CD4-positive, CD25-positive, alpha-beta regulatory T cell (primary cell): ENCODE data around the gene TMEM41A. TPM values are rescaled to one million over a fixed set of nuclear protein-coding genes. Genes with fewer than 3 reads are reported as not detected.
A peak's percentile ranks its signal among the peaks of the same experiment; 100 is the strongest.

Source experiments
- ATAC-seq, 2 donors: fragments of 150-1000 bp; cut with Tn5 transposase; one replicate each; pipeline ENCODE4 v1.10.0; 2021; ENCODE audit warnings: low read depth in 2 of 2, moderate number of reproducible peaks in 2 of 2, moderate library complexity in 1 of 2
- DNase-seq, 3 donors: peaks; one replicate each; pipeline versions ENCODE4 v3.0.0 to v3.0.0-alpha.2; 2012 to 2022; ENCODE audit warnings: mixed read lengths in 1 of 3
- H3K27ac ChIP-seq: one replicate; pipeline ENCODE4 v1.7.0; 2013; ENCODE audit warnings: mild to moderate bottlenecking, low read length; ENCODE audit not compliant: insufficient read depth, poor library complexity, severe bottlenecking
- H3K27me3 ChIP-seq: one replicate; pipeline ENCODE4 v1.7.0; 2013; ENCODE audit warnings: low read length; ENCODE audit not compliant: control insufficient read depth, insufficient read depth
- H3K36me3 ChIP-seq: one replicate; pipeline ENCODE4 v1.7.0; 2013; ENCODE audit warnings: mild to moderate bottlenecking, low read length, moderate library complexity; ENCODE audit not compliant: control insufficient read depth, insufficient read depth
- H3K4me1 ChIP-seq: 2 replicates; pipeline ENCODE4 v1.7.0; 2013; ENCODE audit warnings: mild to moderate bottlenecking, low read length; ENCODE audit not compliant: insufficient read depth, control insufficient read depth, poor library complexity, severe bottlenecking
- H3K4me3 ChIP-seq: one replicate; pipeline ENCODE4 v1.7.0; 2013; ENCODE audit warnings: low read depth, mild to moderate bottlenecking, low read length, moderate library complexity
- H3K9me3 ChIP-seq, 2 experiments: 1 replicate in 1 of 2; 2 replicates in 1 of 2; pipeline ENCODE4 v1.7.0; 2013; ENCODE audit warnings: low read length in 2 of 2, mild to moderate bottlenecking in 1 of 2, moderate library complexity in 1 of 2; ENCODE audit not compliant: control insufficient read depth in 2 of 2
- H3K27ac Mint-ChIP-seq, 3 donors: one replicate each; pipeline ENCODE4 v1.8.0; 2020 to 2022; ENCODE audit warnings: mild to moderate bottlenecking in 3 of 3, mixed read lengths in 3 of 3, moderate library complexity in 2 of 3
- H3K27me3 Mint-ChIP-seq: one replicate; pipeline ENCODE4 v1.8.0; 2022; ENCODE audit warnings: mild to moderate bottlenecking, mixed read lengths
- H3K36me3 Mint-ChIP-seq: one replicate; pipeline ENCODE4 v1.8.0; 2020; ENCODE audit warnings: mixed read lengths
- H3K4me1 Mint-ChIP-seq, 4 donors: one replicate each; pipeline ENCODE4 v1.8.0; 2020 to 2022; ENCODE audit warnings: mixed read lengths in 4 of 4, mild to moderate bottlenecking in 1 of 4
- H3K4me3 Mint-ChIP-seq, 4 donors: one replicate each; pipeline ENCODE4 v1.8.0; 2020 to 2022; ENCODE audit warnings: mild to moderate bottlenecking in 4 of 4, mixed read lengths in 4 of 4, moderate library complexity in 3 of 4
- H3K9me3 Mint-ChIP-seq, 7 donors: one replicate each; pipeline ENCODE4 v1.8.0; 2020 to 2022; ENCODE audit warnings: mixed read lengths in 7 of 7, mild to moderate bottlenecking in 3 of 7, moderate library complexity in 2 of 7
- polyA plus RNA-seq, 4 donors: library from polyadenylated mRNA; unstranded; fragments of 300-500 nt; fragmentation: Illumina TruSeq; gene quantifications; one replicate each; pipeline ENCODE4 v1.2.3, GENCODE V29; 2021
- total RNA-seq: library from RNA; stranded (reverse); gene quantifications from one replicate; pipeline ENCODE4 v1.2.3, GENCODE V29; 2022

The TMEM41A gene
- total and polyA plus RNA-seq, 5 donors from 2014 or later, result 18.6 to 42.8 (median 22.0) TPM

- no peaks in the 10 kb centered on the region for H3K36me3 ChIP-seq
- H3K36me3 Mint-ChIP-seq, result no peaks in the 10 kb centered on the region
- no peak overlapping the region for H3K4me3 ChIP-seq
- no peak overlapping the region for H3K27ac ChIP-seq
- H3K4me1 Mint-ChIP-seq, result no peaks in the 10 kb centered on the region
- no peak overlapping the region for H3K4me3 Mint-ChIP-seq
- DNase-seq (no peak), ATAC-seq (no peak)
- H3K9me3 Mint-ChIP-seq, result no peaks in the 10 kb centered on the region
- peaks cover 2% of the 10 kb centered on the region for H3K27me3 ChIP-seq
- peaks cover 16% of the 10 kb centered on the region for H3K27me3 Mint-ChIP-seq
- H3K27ac Mint-ChIP-seq, result no peak overlapping the region
- no peaks in the 10 kb centered on the region for H3K9me3 ChIP-seq
- H3K4me1 ChIP-seq, result no peaks in the 10 kb centered on the region
Observed at GRCh38 chr3:185508335-185508991, 9.6 kb upstream of the TMEM41A start.

- Histone ChIP-seq H3K4me3 (no peak overlapping the region), H3K36me3 (no peaks in the 10 kb centered on the region), H3K27me3 (peaks cover 2% of the 10 kb centered on the region), H3K4me1 (no peaks in the 10 kb centered on the region), H3K27ac (no peak overlapping the region), H3K9me3 (no peaks in the 10 kb centered on the region)
- Mint-ChIP-seq H3K27ac (peak overlapping the region in 1 of 3 donors; percentile 2), H3K27me3 (peaks cover 15% of the 10 kb centered on the region), H3K9me3 (no peaks in the 10 kb centered on the region), H3K36me3 (no peaks in the 10 kb centered on the region), H3K4me3 (no peak overlapping the region), H3K4me1 (no peaks in the 10 kb centered on the region)
- ATAC-seq (no peak), DNase-seq (no peak)
Observed at GRCh38 chr3:185507883-185508282, 9.0 kb upstream of the TMEM41A start.

GRCh38 chr3:185504636-185505035 is 5.8 kb upstream of the TMEM41A start:
- Histone ChIP-seq H3K4me3 (no peak overlapping the region), H3K27ac (no peak overlapping the region), H3K27me3 (peaks cover 2% of the 10 kb centered on the region), H3K36me3 (no peaks in the 10 kb centered on the region), H3K4me1 (no peaks in the 10 kb centered on the region), H3K9me3 (no peaks in the 10 kb centered on the region)
- Mint-ChIP-seq H3K4me3 (no peak overlapping the region), H3K9me3 (no peaks in the 10 kb centered on the region), H3K27me3 (peaks cover 19% of the 10 kb centered on the region), H3K36me3 (no peaks in the 10 kb centered on the region), H3K4me1 (peaks cover 0 to 1% (median 0%) of the 10 kb centered on the region in 4 donors), H3K27ac (no peak overlapping the region)
- DNase-seq (no peak), ATAC-seq (no peak)

- no peak overlapping the region for H3K27ac ChIP-seq
- Mint-ChIP-seq H3K27me3 (peaks cover 24% of the 10 kb centered on the region), H3K27ac (no peak overlapping the region), H3K36me3 (no peaks in the 10 kb centered on the region), H3K4me1 (peaks cover 0 to 7% (median 6%) of the 10 kb centered on the region in 4 donors), H3K9me3 (no peaks in the 10 kb centered on the region), H3K4me3 (no peak overlapping the region)
- no peak overlapping the region for H3K4me3 ChIP-seq
- peaks cover 6% of the 10 kb centered on the region for H3K4me1 ChIP-seq
- ATAC-seq (no peak), DNase-seq (no peak)
- peaks cover under 1% of the 10 kb centered on the region for H3K27me3 ChIP-seq
- H3K9me3 ChIP-seq, result no peaks in the 10 kb centered on the region
- no peaks in the 10 kb centered on the region for H3K36me3 ChIP-seq
Observed at GRCh38 chr3:185503521-185503920, 4.7 kb upstream of the TMEM41A start.

- Mint-ChIP-seq H3K27me3 (peaks cover 24% of the 10 kb centered on the region), H3K4me1 (peaks cover 0 to 12% (median 6%) of the 10 kb centered on the region in 4 donors), H3K9me3 (no peaks in the 10 kb centered on the region), H3K36me3 (no peaks in the 10 kb centered on the region), H3K27ac (no peak overlapping the region), H3K4me3 (peak overlapping the region in 1 of 4 donors; percentile 21)
- no peak overlapping the region for H3K4me3 ChIP-seq
- ATAC-seq (no peak), DNase-seq (no peak)
- peaks cover 8% of the 10 kb centered on the region for H3K4me1 ChIP-seq
- no peaks in the 10 kb centered on the region for H3K36me3 ChIP-seq
- no peaks in the 10 kb centered on the region for H3K27me3 ChIP-seq
- no peak overlapping the region for H3K27ac ChIP-seq
- H3K9me3 ChIP-seq, result no peaks in the 10 kb centered on the region
Observed at GRCh38 chr3:185502987-185503386, 4.2 kb upstream of the TMEM41A start.

GRCh38 chr3:185490241-185490640 is 8.6 kb downstream of the TMEM41A start:
- no peaks in the 10 kb centered on the region for H3K4me1 ChIP-seq
- H3K4me1 Mint-ChIP-seq, result peaks cover 4 to 22% (median 15%) of the 10 kb centered on the region in 4 donors
- H3K27me3 ChIP-seq, result no peaks in the 10 kb centered on the region
- no peak overlapping the region for H3K4me3 Mint-ChIP-seq
- no peak overlapping the region for H3K27ac ChIP-seq
- H3K36me3 ChIP-seq, result peaks cover 58% of the 10 kb centered on the region
- no peak overlapping the region for H3K4me3 ChIP-seq
- H3K36me3 Mint-ChIP-seq, result peaks cover 46% of the 10 kb centered on the region
- H3K27ac Mint-ChIP-seq, result no peak overlapping the region
- peaks cover 0 to 1% (median 0%) of the 10 kb centered on the region in 7 donors for H3K9me3 Mint-ChIP-seq
- DNase-seq (no peak), ATAC-seq (no peak)
- no peaks in the 10 kb centered on the region for H3K27me3 Mint-ChIP-seq
- no peaks in the 10 kb centered on the region for H3K9me3 ChIP-seq

GRCh38 chr3:185489462-185489861 is 9.4 kb downstream of the TMEM41A start:
- Mint-ChIP-seq H3K9me3 (peaks cover 0 to 1% (median 0%) of the 10 kb centered on the region in 7 donors), H3K4me1 (peaks cover 4 to 16% (median 13%) of the 10 kb centered on the region in 4 donors), H3K27me3 (no peaks in the 10 kb centered on the region), H3K27ac (no peak overlapping the region), H3K36me3 (peaks cover 42% of the 10 kb centered on the region), H3K4me3 (no peak overlapping the region)
- DNase-seq, result no peak
- Histone ChIP-seq H3K36me3 (peaks cover 50% of the 10 kb centered on the region), H3K4me1 (no peaks in the 10 kb centered on the region), H3K9me3 (no peaks in the 10 kb centered on the region), H3K27me3 (no peaks in the 10 kb centered on the region), H3K4me3 (no peak overlapping the region), H3K27ac (no peak overlapping the region)
- ATAC-seq, result no peak

GRCh38 chr3:185488465-185488864 is 10.4 kb downstream of the TMEM41A start:
- no peaks in the 10 kb centered on the region for H3K9me3 ChIP-seq
- DNase-seq, result no peak
- Mint-ChIP-seq H3K4me3 (no peak overlapping the region), H3K4me1 (peaks cover 4 to 15% (median 10%) of the 10 kb centered on the region in 4 donors), H3K36me3 (peaks cover 36% of the 10 kb centered on the region), H3K27me3 (no peaks in the 10 kb centered on the region), H3K9me3 (peaks cover 0 to 1% (median 0%) of the 10 kb centered on the region in 7 donors), H3K27ac (no peak overlapping the region)
- H3K36me3 ChIP-seq, result peaks cover 42% of the 10 kb centered on the region
- no peak overlapping the region for H3K4me3 ChIP-seq
- no peaks in the 10 kb centered on the region for H3K4me1 ChIP-seq
- ATAC-seq, result no peak
- no peaks in the 10 kb centered on the region for H3K27me3 ChIP-seq
- H3K27ac ChIP-seq, result no peak overlapping the region
